GM18508 (cell line): Measurements from ENCODE around the gene KRTCAP2.
"Not testable (repeated sequence)": the region's sequence is repeated elsewhere in the genome, so short reads cannot be mapped to it uniquely, and the experiment has no call there.

Source experiments
- ATAC-seq: cut with Tn5 transposase; IDR thresholded peaks from one replicate; pipeline ENCODE4 v1.9.1; 2021; ENCODE audit warnings: moderate number of reproducible peaks; ENCODE audit not compliant: insufficient read depth, unreplicated experiment

KRTCAP2 gene

GRCh38 chr1:155170806-155171205 is 2.3 kb downstream of the KRTCAP2 start:
- no peak for ATAC-seq

- no peak for ATAC-seq
Observed at GRCh38 chr1:155170101-155170785, 2.9 kb downstream of the KRTCAP2 start.

- ATAC-seq: no peak
Observed at GRCh38 chr1:155169541-155169940, 3.6 kb downstream of the KRTCAP2 start.

GRCh38 chr1:155168456-155169210 is 4.5 kb downstream of the KRTCAP2 start:
- no peak for ATAC-seq

- ATAC-seq: not testable (repeated sequence)
Observed at GRCh38 chr1:155168105-155168445, 5.0 kb downstream of the KRTCAP2 start.

GRCh38 chr1:155167166-155168104 is 5.7 kb downstream of the KRTCAP2 start:
- no peak for ATAC-seq

- no peak for ATAC-seq
Observed at GRCh38 chr1:155166471-155167165, 6.5 kb downstream of the KRTCAP2 start.

GRCh38 chr1:155166051-155166470 is 7.0 kb downstream of the KRTCAP2 start:
- ATAC-seq: no peak

GRCh38 chr1:155164625-155165024 is 8.5 kb downstream of the KRTCAP2 start:
- ATAC-seq: not testable (repeated sequence)

- ATAC-seq: not testable (repeated sequence)
Observed at GRCh38 chr1:155163785-155164184, 9.3 kb downstream of the KRTCAP2 start.

- ATAC-seq: not testable (repeated sequence)
Observed at GRCh38 chr1:155162631-155163030, 10.5 kb downstream of the KRTCAP2 start.

- no peak for ATAC-seq
Observed at GRCh38 chr1:155160128-155160527, 13.0 kb downstream of the KRTCAP2 start.

- ATAC-seq: no peak
Observed at GRCh38 chr1:155158991-155159390, 14.1 kb downstream of the KRTCAP2 start.

- ATAC-seq: not testable (repeated sequence)
Observed at GRCh38 chr1:155155996-155156643, 17.0 kb downstream of the KRTCAP2 start.

- no peak for ATAC-seq
Observed at GRCh38 chr1:155145491-155145890, 27.6 kb downstream of the KRTCAP2 start.

- ATAC-seq: no peak
Observed at GRCh38 chr1:155141749-155142148, 31.4 kb downstream of the KRTCAP2 start.

GRCh38 chr1:155140630-155140953 is 32.5 kb downstream of the KRTCAP2 start:
- ATAC-seq: no peak

- ATAC-seq: no peak
Observed at GRCh38 chr1:155139895-155140629, 33.0 kb downstream of the KRTCAP2 start, which contains the start of gene DPM3. Gene DPM3 (minus strand): TSS chr1:155140531. CDS start chr1:155140240, 291 bp downstream.
